H1 (cell line): ENCODE results near the gene SLC2A4. TPM values are rescaled to one million over a fixed set of nuclear protein-coding genes. Genes with fewer than 3 reads are reported as not detected.

ENCODE experiments used
- CTCF ChIA-PET: fragments of 300-600 bp; sonication (Branson Sonifier 250); formaldehyde crosslinking; loops from one replicate; lab custom pipeline; 2021; ENCODE audit not compliant: partially characterized antibody; lab: Charles Lee
- POLR2A ChIA-PET: fragments of 300-600 bp; sonication (Branson Sonifier 250); formaldehyde crosslinking; loops from one replicate; lab custom pipeline; 2021; ENCODE audit warnings: inconsistent platforms; ENCODE audit not compliant: partially characterized antibody; lab: Charles Lee
- DNase-seq, 2 experiments: peaks; one replicate each; pipeline versions ENCODE4 v3.0.0 to v3.0.0-alpha.2; 2010 to 2022; ENCODE audit warnings: low spot score in 2 of 2, low read depth in 1 of 2, mixed read lengths in 1 of 2
- FAIRE-seq: peaks from 2 replicates; lab custom pipeline; 2011; peaks lifted over from hg19 to GRCh38; lab: Jason Lieb, UNC
- H2AFZ ChIP-seq: 2 replicates; pipeline ENCODE4 v1.8.1; 2012; ENCODE audit warnings: low read length, inconsistent platforms
- H2AK5ac ChIP-seq: 2 replicates; pipeline ENCODE4 v1.6.1; 2013; ENCODE audit warnings: low read depth, low read length
- H2BK120ac ChIP-seq: replicated peaks from 2 replicates; pipeline ENCODE3; 2013; ENCODE audit warnings: low read depth, low read length, inconsistent platforms
- H2BK12ac ChIP-seq: 2 replicates; pipeline ENCODE4 v1.6.1; 2013; ENCODE audit warnings: low read depth, low read length
- H2BK15ac ChIP-seq: 2 replicates; pipeline ENCODE4 v1.6.1; 2013; ENCODE audit warnings: low read length
- H2BK20ac ChIP-seq: 2 replicates; pipeline ENCODE4 v1.6.1; 2013; ENCODE audit warnings: low read length
- H2BK5ac ChIP-seq: 2 replicates; pipeline ENCODE4 v1.6.1; 2013; ENCODE audit warnings: low read depth, low read length
- H3K14ac ChIP-seq: 2 replicates; pipeline ENCODE4 v1.6.1; 2013; ENCODE audit warnings: inconsistent platforms; ENCODE audit not compliant: insufficient read length
- H3K18ac ChIP-seq: 2 replicates; pipeline ENCODE4 v1.6.1; 2013; ENCODE audit warnings: low read length; ENCODE audit errors: extremely low read depth
- H3K23ac ChIP-seq: 2 replicates; pipeline ENCODE4 v1.6.1; 2013; ENCODE audit warnings: inconsistent platforms; ENCODE audit not compliant: insufficient read length
- H3K23me2 ChIP-seq: 2 replicates; pipeline ENCODE4 v1.6.1; 2013; ENCODE audit warnings: low read depth, low read length
- H3K27ac ChIP-seq: 2 replicates; pipeline ENCODE4 v1.6.1; 2011; ENCODE audit warnings: low read depth, low read length, inconsistent platforms
- H3K27me3 ChIP-seq, 4 experiments: replicated peaks in 1 of 4; 1 replicate in 1 of 4; 2 replicates in 3 of 4; pipeline versions ENCODE4 v1.6.1 to v1.8.1; 2011 to 2013; ENCODE audit warnings: low read length in 3 of 4, mild to moderate bottlenecking in 3 of 4, inconsistent platforms in 2 of 4, mixed read lengths in 2 of 4, moderate library complexity in 1 of 4; ENCODE audit not compliant: control insufficient read depth in 3 of 4, insufficient read depth in 3 of 4; ENCODE audit errors: extremely low read depth in 1 of 4
- H3K36me3 ChIP-seq, 4 experiments: 2 replicates each; pipeline versions ENCODE4 v1.6.1 to v1.8.1; 2011 to 2013; ENCODE audit warnings: mild to moderate bottlenecking in 4 of 4, low read length in 3 of 4, moderate library complexity in 2 of 4, control low read depth in 1 of 4, inconsistent platforms in 1 of 4; ENCODE audit not compliant: insufficient read depth in 4 of 4, control insufficient read depth in 2 of 4
- H3K4ac ChIP-seq: replicated peaks from 2 replicates; pipeline ENCODE3; 2013; ENCODE audit warnings: low read length, low read depth, mixed read lengths, inconsistent platforms; ENCODE audit not compliant: insufficient read length
- H3K4me1 ChIP-seq, 4 experiments: replicated peaks in 1 of 4; 1 replicate in 1 of 4; 2 replicates in 3 of 4; pipeline versions ENCODE4 v1.6.1 to v1.8.1; 2011 to 2013; ENCODE audit warnings: low read length in 3 of 4, inconsistent platforms in 2 of 4, mixed read lengths in 1 of 4; ENCODE audit not compliant: insufficient read depth in 4 of 4, control insufficient read depth in 3 of 4
- H3K4me2 ChIP-seq, 2 experiments: 2 replicates each; pipeline versions ENCODE4 v1.6.1 to v1.8.1; 2011 to 2013; ENCODE audit warnings: low read depth in 2 of 2, low read length in 2 of 2, control low read depth in 1 of 2, inconsistent platforms in 1 of 2, mild to moderate bottlenecking in 1 of 2; ENCODE audit not compliant: insufficient read depth in 1 of 2
- H3K4me3 ChIP-seq, 4 experiments: fragments of 200-600, 300-600 bp in 1 of 4; sonication (generic), shearing (Covaris generic), sonication (Bioruptor Twin) in 1 of 4; 2 replicates each; pipeline versions ENCODE4 v1.5.1 to v1.8.1; 2011 to 2016; ENCODE audit warnings: low read length in 4 of 4, low read depth in 3 of 4, control low read depth in 2 of 4, inconsistent platforms in 2 of 4, mild to moderate bottlenecking in 2 of 4, mixed read lengths in 1 of 4, moderate library complexity in 1 of 4; ENCODE audit not compliant: insufficient read depth in 2 of 4; ENCODE audit errors: extremely low read depth in 1 of 4
- H3K56ac ChIP-seq: replicated peaks from 2 replicates; pipeline ENCODE3; 2013; ENCODE audit warnings: low read depth, mild to moderate bottlenecking, mixed read lengths, low read length, inconsistent platforms; ENCODE audit not compliant: insufficient read length
- H3K79me1 ChIP-seq: 2 replicates; pipeline ENCODE4 v1.6.1; 2013; ENCODE audit warnings: low read depth, low read length, control low read depth
- H3K79me2 ChIP-seq, 2 experiments: 2 replicates each; pipeline versions ENCODE4 v1.6.1 to v1.8.1; 2012 to 2013; ENCODE audit warnings: low read length in 2 of 2, mild to moderate bottlenecking in 2 of 2, inconsistent platforms in 1 of 2; ENCODE audit not compliant: insufficient read depth in 2 of 2, control insufficient read depth in 1 of 2
- H3K9ac ChIP-seq, 4 experiments: replicated peaks in 1 of 4; 1 replicate in 1 of 4; 2 replicates in 3 of 4; pipeline versions ENCODE4 v1.6.1 to v1.8.1; 2011 to 2013; ENCODE audit warnings: low read depth in 3 of 4, low read length in 3 of 4, control low read depth in 2 of 4, mild to moderate bottlenecking in 2 of 4, moderate library complexity in 2 of 4, inconsistent platforms in 1 of 4; ENCODE audit errors: extremely low read depth in 1 of 4
- H3K9me3 ChIP-seq, 2 experiments: 2 replicates each; pipeline versions ENCODE4 v1.6.1 to v1.8.1; 2012 to 2013; ENCODE audit warnings: mild to moderate bottlenecking in 2 of 2, moderate library complexity in 2 of 2, control low read depth in 1 of 2, inconsistent platforms in 1 of 2, low read depth in 1 of 2, low read length in 1 of 2, mixed read lengths in 1 of 2; ENCODE audit not compliant: insufficient read depth in 2 of 2
- H4K20me1 ChIP-seq, 2 experiments: replicated peaks in 1 of 2; 2 replicates each; pipeline versions ENCODE3 to v1.8.1; 2011 to 2013; ENCODE audit warnings: inconsistent platforms in 2 of 2, low read length in 2 of 2, mild to moderate bottlenecking in 1 of 2; ENCODE audit not compliant: insufficient read depth in 2 of 2, control insufficient read depth in 1 of 2
- H4K5ac ChIP-seq: 2 replicates; pipeline ENCODE4 v1.6.1; 2013; ENCODE audit warnings: low read length, low read depth, mixed read lengths, inconsistent platforms; ENCODE audit not compliant: insufficient read length
- H4K8ac ChIP-seq: 2 replicates; pipeline ENCODE4 v1.8.0; 2013; ENCODE audit warnings: mild to moderate bottlenecking, moderate library complexity, low read length, inconsistent platforms; ENCODE audit not compliant: insufficient read depth; ENCODE audit errors: extremely low read depth
- H4K91ac ChIP-seq: replicated peaks from 2 replicates; pipeline ENCODE3; 2013; ENCODE audit warnings: low read length, mixed read lengths, inconsistent platforms; ENCODE audit not compliant: insufficient read length
- BACH1 ChIP-seq: IDR thresholded peaks from 2 replicates; pipeline ENCODE4 v1.6.1; 2012; ENCODE audit warnings: low read length, improper control_type of control experiment
- CHD2 ChIP-seq: IDR thresholded peaks from 2 replicates; pipeline ENCODE4 v1.6.1; 2012; ENCODE audit warnings: low read length, improper control_type of control experiment
- FOSL1 ChIP-seq: IDR thresholded peaks from 2 replicates; pipeline ENCODE4 v1.6.1; 2011; ENCODE audit warnings: mild to moderate bottlenecking, low read depth, low read length, moderate library complexity; ENCODE audit not compliant: insufficient read depth
- HDAC6 ChIP-seq: IDR thresholded peaks from one replicate; pipeline ENCODE4 v1.7.1; 2012; ENCODE audit warnings: low read depth, mild to moderate bottlenecking, inconsistent platforms, low read length, moderate library complexity
- JUN ChIP-seq: IDR thresholded peaks from 2 replicates; pipeline ENCODE4 v1.6.1; 2011; ENCODE audit warnings: low read depth, mild to moderate bottlenecking, improper control_type of control experiment, low read length
- KDM5A ChIP-seq: fragments of 200-600 bp; IDR thresholded peaks from 2 replicates; pipeline ENCODE4 v1.7.1; 2012; ENCODE audit warnings: mild to moderate bottlenecking, low read length, inconsistent platforms, mixed read lengths
- SIX5 ChIP-seq: IDR thresholded peaks from 2 replicates; pipeline ENCODE4 v1.6.1; 2011; ENCODE audit warnings: mild to moderate bottlenecking, low read depth, low read length
- SUZ12 ChIP-seq: fragments of 200-600 bp; sonication (generic); IDR thresholded peaks from 2 replicates; pipeline ENCODE4 v1.6.1; 2012; ENCODE audit warnings: mild to moderate bottlenecking, inconsistent platforms, low read length, moderate library complexity, mixed read lengths
- WGBS, 2 experiments: shearing (Covaris generic) in 1 of 2; methylation state at CpG; one replicate each; pipeline versions ENCODE4 v1.1.6 to v1.1.7; 2013 to 2015; ENCODE audit warnings: low lambda C conversion rate in 2 of 2, mixed read lengths in 2 of 2, inconsistent platforms in 1 of 2, low coverage in 1 of 2, missing lambda C conversion rate in 1 of 2; ENCODE audit not compliant: insufficient replicate concordance in 2 of 2, insufficient coverage in 1 of 2, insufficient read length in 1 of 2; ENCODE audit errors: extremely low coverage in 1 of 2, missing lambda C conversion rate in 1 of 2; 5-methylcytosine and 5-hydroxymethylcytosine counted together
- polyA plus RNA-seq, 7 experiments: library from polyadenylated mRNA; depleted of rRNA in 3 of 7; stranded (reverse) in 5 of 7; unstranded in 2 of 7; fragments of >200 nt in 5 of 7; fragments of 200-250 nt in 2 of 7; gene quantifications; 1 replicate in 5 of 7; 2 replicates in 1 of 7; 4 replicates in 1 of 7; pipeline versions ENCODE4 v1.2.1 to v1.2.3, GENCODE V29; 2011 to 2013; ENCODE audit warnings: missing spikeins in 2 of 7, mixed read lengths in 2 of 7
- total RNA-seq: library from RNA; stranded (reverse); fragmentation: NEBNext Ultra II Directional; extraction: Animal tissue kit (Norgen Biotek cat#: 25700); gene quantifications from 2 replicates; pipeline ENCODE4 v1.2.1, GENCODE V29; 2021

The SLC2A4 gene
- total and polyA plus RNA-seq, 2 of the 8 experiments (the other 6 are each of a cell fraction or from before 2014, with no cell fraction given): 5.7 to 6.9 TPM

- ChIA-PET POLR2A (interaction anchor here (1.1 to 3.0 kb wide), 3 partner anchors 9 to 48 kb away, joined by 3 to 11 read pairs (median 3); no protein-coding TSS in a partner anchor), CTCF (interaction anchor here (0.7 to 0.8 kb wide), 2 partner anchors 21 to 24 kb away, joined by 3 to 4 read pairs; no protein-coding TSS in a partner anchor)
- Histone ChIP-seq H4K20me1 (peaks cover 2% of the 10 kb centered on the region in 2 experiments), H3K4me2 (no peak overlapping the region), H3K9me3 (no peaks in the 10 kb centered on the region), H3K18ac (no peak overlapping the region), H2AK5ac (no peak overlapping the region), H3K27ac (no peak overlapping the region), H2BK12ac (no peak overlapping the region), H2BK120ac (no peak overlapping the region), H2BK5ac (no peak overlapping the region), H3K36me3 (peaks cover 0 to under 1% (median 0%) of the 10 kb centered on the region in 4 experiments; a peak in 1 of 8 replicates), H3K79me1 (no peaks in the 10 kb centered on the region; the same call in 1 of the 2 replicates), H3K9ac (no peak overlapping the region), H3K23me2 (peaks cover 10% of the 10 kb centered on the region), H3K4me3 (no peak overlapping the region), H3K14ac (no peak overlapping the region), H2BK20ac (no peak overlapping the region), H3K79me2 (peaks cover 10 to 12% of the 10 kb centered on the region in 2 experiments), H2BK15ac (no peak overlapping the region), H3K27me3 (no peaks in the 10 kb centered on the region), H4K91ac (no peak overlapping the region), H3K23ac (no peak overlapping the region), H2AFZ (no peak overlapping the region), H3K56ac (no peak overlapping the region), H4K8ac (no peak overlapping the region), H3K4ac (no peak overlapping the region), H3K4me1 (peaks cover 0 to 6% (median 2%) of the 10 kb centered on the region in 4 experiments; a peak in 5 of 7 replicates), H4K5ac (no peak overlapping the region)
- FAIRE-seq (no peak), DNase-seq (no peak)
- 89% methylated on average over 7 of the region's 7 CpGs; no CpG with 5 or more reads in 1 of the 2 experiments for WGBS, 2 experiments
- no peak for TF ChIP-seq JUN
- TF ChIP-seq CHD2: no peak
- no peak for TF ChIP-seq BACH1
- TF ChIP-seq SUZ12: no peak
- no peak for TF ChIP-seq KDM5A
- TF ChIP-seq SIX5: no peak
- no peak for TF ChIP-seq HDAC6
- no peak for TF ChIP-seq FOSL1
Observed at GRCh38 chr17:7304179-7304578, 22.7 kb downstream of the SLC2A4 start.
